CD4-positive, alpha-beta T cell treated with Interleukin-15 for 1 hour (primary cell): ENCODE data around the gene CLEC5A.
"Not testable (repeated sequence)": the region's sequence is repeated elsewhere in the genome, so short reads cannot be mapped to it uniquely, and the experiment has no call there.

Experiments used
- DNase-seq: peaks from one replicate; pipeline ENCODE4 v3.0.0-alpha.2; 2020

CLEC5A gene

GRCh38 chr7:141946796-141947195 is at the start of gene CLEC5A:
TSS of gene CLEC5A (minus strand) at chr7:141946974. CDS start at chr7:141946292, 682 bp downstream.
- DNase-seq: no peak

DNA sequence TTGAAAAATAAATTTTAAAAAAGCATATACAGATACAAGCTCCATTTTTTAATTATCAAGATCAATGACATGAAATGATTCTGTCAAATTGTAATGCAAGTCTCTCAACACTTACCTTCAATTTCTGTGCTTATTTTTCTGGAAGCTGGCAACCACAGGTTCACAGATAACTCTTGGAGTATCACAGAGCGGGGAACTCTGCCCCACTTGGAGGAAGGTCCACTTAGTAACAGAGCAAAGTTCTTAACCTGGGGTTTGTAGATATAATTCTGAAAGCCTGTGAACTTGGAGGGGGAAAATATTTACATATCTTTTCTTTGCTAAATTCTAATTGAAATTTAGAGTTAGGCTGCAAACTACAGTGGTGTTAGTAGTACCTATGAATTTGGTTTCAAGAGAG is 46.6 kb upstream of the CLEC5A start:
- DNase-seq: no peak

GRCh38 chr7:141992688-141993087 is 45.9 kb upstream of the CLEC5A start:
- no peak for DNase-seq

GRCh38 chr7:141992156-141992555 is 45.4 kb upstream of the CLEC5A start:
- DNase-seq: no peak

DNA sequence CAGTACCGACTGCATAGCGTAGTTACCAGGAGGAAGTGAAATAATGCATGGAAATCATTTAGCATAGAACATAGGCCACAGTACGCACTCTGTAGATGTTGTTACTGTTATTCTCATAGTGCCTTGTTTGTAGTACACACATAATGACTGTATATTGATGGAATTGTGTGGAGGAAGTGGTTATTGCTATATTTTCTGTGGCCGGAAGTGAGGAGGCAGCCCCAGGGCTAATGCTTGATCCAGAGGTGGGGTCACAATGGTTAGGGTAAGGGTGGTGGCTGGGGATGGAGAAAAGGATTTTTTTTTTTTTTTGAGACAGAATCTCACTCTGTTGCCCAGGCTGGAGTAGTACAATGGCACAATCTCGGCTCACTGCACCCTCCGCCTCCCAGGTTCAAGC is 44.4 kb upstream of the CLEC5A start:
- no peak for DNase-seq

DNA sequence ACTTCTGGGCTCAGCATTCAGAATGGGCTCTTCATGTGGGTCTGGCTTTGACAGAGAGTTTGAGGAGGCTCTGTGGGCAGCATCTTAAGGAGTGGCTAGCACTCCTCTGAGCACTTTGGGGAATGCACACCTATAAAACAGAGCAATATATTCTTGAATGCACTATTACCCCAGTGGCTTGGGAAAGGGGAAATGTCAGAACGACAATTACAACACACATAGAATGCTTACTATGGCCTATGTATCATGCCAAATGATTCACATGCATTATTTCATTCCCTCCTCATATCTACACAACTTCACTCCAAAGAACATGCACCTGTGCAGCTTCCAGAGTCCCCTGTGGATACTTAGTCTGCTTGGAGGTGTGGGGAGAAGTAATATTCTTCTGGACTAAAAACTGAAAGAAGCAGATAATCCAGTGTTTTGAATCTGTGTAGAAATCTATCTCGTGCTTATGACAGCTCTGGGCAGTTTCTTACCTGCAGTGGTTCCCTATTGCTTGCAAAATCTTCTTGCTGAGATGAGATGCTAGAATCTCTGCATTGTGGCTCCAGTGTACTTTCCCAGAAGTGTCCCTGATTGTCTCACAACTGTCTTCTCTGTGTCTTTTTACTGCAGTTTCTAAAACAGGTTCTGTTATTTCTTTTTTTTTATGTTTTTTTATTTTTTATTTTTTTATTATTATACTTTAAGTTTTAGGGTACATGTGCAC is 43.4 kb upstream of the CLEC5A start:
- DNase-seq: no peak

DNA sequence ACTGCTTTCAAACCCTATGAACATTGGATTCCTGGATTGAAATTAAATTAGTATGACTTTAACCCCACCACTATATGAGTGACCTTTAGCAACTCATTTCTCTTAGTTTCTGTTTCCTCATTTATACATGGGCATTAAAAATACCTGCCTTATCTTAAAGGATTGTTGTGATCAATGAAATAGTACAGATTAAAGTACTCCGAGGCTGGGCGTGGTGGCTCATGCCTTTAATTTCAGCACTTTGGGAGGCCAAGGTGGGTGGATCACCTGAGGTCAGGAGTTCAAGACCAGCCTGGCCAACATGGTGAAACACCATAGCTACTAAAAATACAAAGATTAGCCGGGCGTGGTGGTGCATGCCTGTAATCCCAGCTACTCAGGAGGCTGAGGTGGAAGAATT is 41.0 kb upstream of the CLEC5A start:
- not testable (repeated sequence) for DNase-seq

- no peak for DNase-seq
These were observed 40.1 kb upstream of the CLEC5A start for GRCh38 chr7:141986923-141987322.

- not testable (repeated sequence) for DNase-seq
These were observed 39.2 kb upstream of the CLEC5A start for GRCh38 chr7:141985926-141986325.

GRCh38 chr7:141979568-141979967 is 32.8 kb upstream of the CLEC5A start:
- no peak for DNase-seq

DNA sequence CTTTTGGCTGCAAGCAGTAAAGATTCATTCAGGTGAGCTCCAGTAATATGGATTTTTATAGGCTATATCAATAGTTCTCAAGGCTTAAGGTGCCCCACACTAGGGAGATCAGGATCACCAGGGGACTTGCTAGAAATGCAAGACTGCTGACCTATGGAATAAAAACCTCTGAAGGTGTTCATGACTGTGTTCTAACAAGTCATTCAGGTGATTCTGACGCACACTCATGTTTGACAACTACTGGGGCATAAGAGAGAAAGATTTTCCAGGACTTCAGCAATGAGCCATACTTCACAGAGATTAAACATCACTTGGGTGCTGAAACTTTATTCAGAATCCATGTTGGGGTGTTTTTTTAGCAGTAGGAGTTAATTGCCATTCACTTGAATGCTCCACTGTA is 31.6 kb upstream of the CLEC5A start:
- DNase-seq: no peak

- DNase-seq: no peak
These were observed 29.9 kb upstream of the CLEC5A start for GRCh38 chr7:141976524-141977245.

DNA sequence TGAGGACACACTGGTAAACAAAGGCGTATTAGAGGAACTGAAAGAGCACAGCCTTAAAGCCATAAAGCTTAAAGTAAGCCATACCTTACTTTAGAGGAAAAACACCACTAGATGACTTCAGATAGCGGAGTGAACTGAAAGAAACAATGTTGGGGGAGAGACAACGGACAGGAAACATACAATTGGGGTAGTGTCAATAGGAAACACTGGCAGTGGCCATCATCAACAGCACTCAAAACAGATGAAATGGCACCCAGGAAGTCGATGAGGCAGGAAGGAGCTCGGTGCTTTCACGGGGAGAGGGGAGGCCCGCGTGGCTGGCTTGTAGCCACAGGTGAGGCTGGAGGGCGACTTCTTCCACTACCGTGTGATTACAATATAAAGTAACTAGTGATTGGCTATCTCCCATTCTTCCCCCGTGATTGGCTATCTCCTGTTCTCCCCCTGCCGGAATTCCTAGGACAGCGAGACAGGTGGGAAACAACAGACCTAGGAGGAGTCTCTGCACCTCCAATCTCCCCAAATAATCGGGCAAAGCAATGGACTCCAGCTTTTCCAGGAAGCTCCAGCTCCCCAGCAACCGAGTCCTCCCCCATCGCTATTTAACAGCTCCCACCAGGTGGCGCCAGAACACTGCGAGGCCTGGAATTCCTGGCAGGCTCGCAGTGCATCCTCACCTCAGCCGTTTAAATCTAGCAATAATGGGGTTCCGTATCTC is 29.2 kb upstream of the CLEC5A start:
- DNase-seq: peak; percentile 62

- DNase-seq: no peak
These were observed 28.1 kb upstream of the CLEC5A start for GRCh38 chr7:141974831-141975230.

GRCh38 chr7:141973673-141974072 is 26.9 kb upstream of the CLEC5A start, which contains the start of gene TAS2R38:
TSS of gene TAS2R38 (minus strand) at chr7:141973773. CDS start at chr7:141973689, 84 bp downstream.
- DNase-seq: no peak

- no peak for DNase-seq
These were observed 14.1 kb upstream of the CLEC5A start for GRCh38 chr7:141960687-141961422.

GRCh38 chr7:141956084-141956483 is 9.3 kb upstream of the CLEC5A start:
- DNase-seq: no peak

GRCh38 chr7:141954334-141954733 is 7.6 kb upstream of the CLEC5A start:
- DNase-seq: no peak

DNA sequence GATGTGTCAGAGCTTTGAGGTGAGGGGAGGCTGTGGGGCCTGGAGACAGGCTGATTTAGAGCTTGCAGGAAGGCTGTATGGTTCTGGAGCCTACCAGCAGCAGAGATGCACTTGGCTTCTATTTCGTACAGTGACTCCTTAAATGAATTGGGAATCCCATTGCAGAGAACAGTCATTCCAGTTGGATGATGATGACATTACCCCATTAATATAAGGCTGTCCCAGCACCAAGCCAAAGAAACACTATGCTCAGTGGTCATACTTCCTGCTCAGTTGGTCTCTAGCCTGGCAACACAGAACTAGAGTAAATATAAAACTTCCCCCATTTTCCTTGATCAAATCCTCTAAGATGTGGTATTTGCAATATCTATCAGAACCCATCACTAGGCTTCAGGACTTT is 5.7 kb upstream of the CLEC5A start:
- no peak for DNase-seq

DNA sequence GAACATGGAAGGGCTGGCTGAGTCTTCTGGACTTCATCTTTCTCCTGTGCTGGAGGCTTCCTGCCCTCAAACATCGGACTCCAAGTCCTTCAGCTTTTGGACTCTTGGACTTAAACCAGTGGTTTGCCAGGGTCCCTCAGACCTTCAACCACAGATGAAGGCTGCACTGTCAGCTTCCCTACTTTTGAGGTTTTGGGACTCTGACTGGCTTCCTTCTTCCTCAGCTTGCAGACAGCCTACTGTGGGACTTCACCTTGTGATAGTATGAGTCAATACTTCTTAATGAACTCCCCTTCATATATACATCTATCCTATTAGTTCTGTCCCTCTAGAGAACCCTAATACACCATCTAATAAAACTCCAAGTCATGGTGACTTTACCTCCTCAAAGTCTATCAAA is 4.0 kb upstream of the CLEC5A start:
- peak; percentile 28 for DNase-seq

DNA sequence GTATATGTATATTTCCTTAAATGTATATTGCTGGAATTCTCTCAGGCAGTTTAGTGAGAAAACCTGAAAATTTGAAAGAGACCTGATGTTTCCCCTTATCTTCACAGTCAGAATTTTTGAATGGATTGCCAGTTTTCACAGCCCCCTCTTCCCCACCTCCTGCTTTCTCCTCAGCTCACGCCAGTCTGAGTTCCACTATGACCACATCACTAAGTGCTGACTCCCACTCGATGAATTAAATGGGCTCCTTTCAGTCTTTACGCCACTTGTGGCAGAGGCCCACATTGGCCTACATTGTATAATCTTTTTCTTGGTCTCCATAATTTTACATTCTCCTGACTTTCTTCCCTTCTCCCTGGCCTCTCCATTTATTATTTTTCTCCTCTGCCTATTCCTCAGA is 3.1 kb upstream of the CLEC5A start:
- DNase-seq: no peak

DNA sequence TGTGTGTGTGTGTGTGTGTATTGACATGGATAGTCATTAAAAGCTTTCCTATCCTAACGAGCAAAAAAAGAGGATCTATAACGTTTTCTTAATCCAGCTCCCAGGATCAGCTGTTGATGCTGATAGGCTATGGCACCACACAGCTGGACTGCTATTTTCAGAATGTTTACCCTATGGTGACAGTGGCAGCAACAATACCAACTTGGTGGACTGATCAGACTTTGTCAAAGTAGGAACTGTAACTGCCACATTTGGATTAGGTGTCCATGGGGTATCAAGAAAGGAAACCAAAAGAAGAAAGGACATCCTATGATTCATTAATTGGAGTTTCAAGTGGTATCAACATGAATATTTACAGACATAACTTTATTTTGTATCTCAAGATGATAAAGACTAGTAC is 2.7 kb upstream of the CLEC5A start:
- no peak for DNase-seq

DNA sequence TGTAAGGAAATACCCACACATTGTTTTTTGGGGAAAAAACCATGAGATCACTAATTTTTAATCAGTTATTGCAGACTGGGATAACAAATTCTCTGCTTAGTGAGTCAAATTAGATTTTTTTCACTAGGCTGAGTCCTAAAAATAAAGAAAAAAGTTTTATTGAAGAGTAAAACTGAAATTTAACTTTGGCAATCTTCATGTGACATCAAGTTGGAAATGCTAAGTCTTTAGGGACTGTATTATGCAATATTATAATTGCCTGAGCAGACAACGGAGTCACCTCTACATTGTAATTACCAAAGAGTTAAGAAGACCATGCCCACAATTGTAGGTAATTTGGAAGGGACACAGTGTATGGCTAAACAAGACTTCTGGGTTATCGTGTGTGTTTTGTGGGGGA is 2.2 kb upstream of the CLEC5A start:
- no peak for DNase-seq
